ENCODE measurements around the gene HCFC1.
A peak's percentile ranks its signal among the peaks of the same experiment; 100 is the strongest.

Gene HCFC1

GRCh38 chrX:153974003-153974725 is 2.5 kb upstream of the HCFC1 start:
- DNase-seq (ENCODE audit: low read depth in 2 of 2) = no peak

DNA sequence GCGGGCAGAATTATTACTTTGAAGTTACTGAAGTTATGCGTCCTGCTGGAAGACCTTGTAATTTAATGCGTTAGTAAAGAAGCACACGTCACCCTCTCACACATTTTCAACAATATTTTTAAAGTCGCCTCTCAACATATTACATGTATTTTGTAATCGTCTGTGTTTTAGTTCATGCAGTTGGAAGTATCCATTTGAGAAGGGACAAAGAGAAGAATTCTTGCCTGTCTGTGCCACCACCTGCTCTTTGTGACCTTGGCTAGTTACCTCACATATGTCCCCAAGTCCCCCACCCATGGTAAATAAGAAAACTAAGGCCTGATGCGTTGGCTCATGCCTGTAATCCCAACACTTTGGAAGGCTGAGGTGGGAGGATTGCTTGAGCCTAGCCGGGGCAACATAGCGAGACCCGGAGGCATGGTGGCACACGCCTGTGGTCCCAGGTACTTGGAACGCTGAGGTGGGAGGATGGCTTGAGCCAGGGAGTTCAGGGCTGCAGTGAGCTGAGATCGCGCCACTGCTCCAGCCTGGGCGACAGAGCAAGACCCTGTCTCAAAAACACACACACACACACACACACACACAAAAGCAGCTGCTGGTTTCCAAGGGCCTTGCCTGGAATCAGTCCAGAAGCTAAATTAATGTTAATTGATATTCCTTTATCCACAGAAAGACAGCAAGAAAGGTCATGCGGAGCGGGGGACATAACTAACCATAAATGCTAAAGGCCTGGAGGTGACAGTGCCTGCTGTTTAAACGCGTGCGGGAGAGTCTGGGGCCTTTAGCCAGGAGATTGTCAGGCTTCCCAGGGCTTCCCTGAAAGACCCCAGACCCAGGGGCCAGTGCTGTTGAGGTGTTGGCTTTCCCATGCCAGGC is 1.7 kb upstream of the HCFC1 start:
- no peak for DNase-seq (ENCODE audit: low read depth in 2 of 2)

DNA sequence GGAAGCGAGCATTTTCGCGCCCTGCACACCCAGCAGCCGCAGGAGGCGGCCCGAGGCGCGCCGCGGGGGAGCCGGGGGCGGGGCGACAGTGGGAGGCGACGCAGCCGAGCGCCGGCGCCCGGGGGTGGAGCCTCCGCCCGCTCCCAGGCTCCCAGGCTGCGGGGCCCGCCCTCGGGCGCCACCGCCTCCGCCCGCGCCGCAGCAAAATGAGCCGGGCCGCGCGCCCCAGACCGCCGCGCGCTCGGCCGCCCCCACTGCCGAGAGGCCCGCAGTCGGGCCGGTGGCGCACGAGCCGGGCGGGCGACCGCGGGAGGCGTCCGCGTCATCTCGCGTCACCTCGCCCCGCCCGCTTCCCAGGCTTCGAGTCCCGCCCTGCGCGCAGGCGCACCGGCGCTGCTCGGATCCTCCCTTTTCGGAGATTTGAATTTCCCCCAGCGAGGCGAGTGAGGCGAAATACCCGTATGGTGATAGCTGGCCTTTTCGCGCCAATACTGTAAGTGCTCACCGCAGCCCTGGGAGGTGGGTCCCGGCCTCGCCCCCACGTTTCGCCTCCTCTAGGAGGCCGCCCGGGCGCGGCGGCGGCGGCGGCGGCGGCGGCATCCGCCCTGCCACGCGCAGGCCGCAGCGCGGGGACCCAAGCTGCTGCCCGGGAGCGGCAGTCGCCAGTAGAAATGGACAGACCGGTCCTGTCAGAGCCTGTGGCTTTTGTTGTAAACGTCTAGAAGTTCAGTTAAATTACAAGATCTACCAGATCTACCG is 929 bp upstream of the HCFC1 start, which contains the start of gene TMEM187:
TSS of gene TMEM187 (plus strand) at position 387 of the 759 bp plus-strand sequence. CDS start 9,309 bp downstream, outside the sequence.
- DNase-seq (ENCODE audit: low read depth in 2 of 2) = peak; percentile 72 to 76

DNA sequence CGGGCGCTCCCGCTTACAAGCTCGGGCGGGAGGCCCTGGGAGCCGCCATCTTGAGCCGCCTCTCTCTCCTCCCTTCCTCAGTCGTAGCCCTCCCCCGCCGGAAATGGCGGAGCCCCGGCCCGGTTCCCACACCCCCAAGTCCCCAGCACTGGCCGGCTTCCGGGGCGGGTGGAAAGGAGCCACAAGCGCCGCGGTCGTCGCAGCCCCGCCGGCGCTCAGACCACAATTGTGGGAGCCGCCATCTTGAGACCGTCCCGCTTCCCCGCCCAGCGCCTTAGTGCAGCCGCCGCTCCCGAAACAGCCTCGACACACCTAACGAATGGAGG is 531 bp downstream of the HCFC1 start:
- peak; percentile 81 to 82 for DNase-seq (ENCODE audit: low read depth in 2 of 2)

GRCh38 chrX:153970357-153971123 is 1.1 kb downstream of the HCFC1 start:
- DNase-seq (ENCODE audit: low read depth in 2 of 2) = no peak

DNA sequence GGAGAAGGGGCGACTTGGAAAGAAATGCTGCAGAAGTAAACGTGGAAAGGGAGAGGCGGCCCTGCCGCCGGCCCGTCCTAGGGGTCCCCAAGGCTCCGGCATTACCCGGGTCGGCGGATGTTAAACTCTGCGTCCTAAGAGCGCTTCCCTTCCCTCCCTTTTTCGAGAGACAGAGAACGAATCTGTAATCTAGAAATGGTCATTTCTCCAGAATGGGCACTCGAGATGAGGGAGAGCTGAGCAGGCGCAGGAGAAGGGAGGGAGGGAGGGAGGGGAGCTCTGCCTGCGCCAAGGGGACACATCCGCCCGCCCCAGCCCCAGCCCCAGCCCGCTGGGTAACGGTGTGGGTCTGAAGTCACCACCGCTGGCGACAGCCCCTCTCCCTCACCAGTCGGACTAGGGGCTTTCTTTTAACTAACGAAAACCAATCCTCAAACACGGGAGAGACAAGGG is 1.7 kb downstream of the HCFC1 start:
- no peak for DNase-seq (ENCODE audit: low read depth in 2 of 2)

GRCh38 chrX:153969125-153969903 is 2.3 kb downstream of the HCFC1 start:
- no peak for DNase-seq (ENCODE audit: low read depth in 2 of 2)

- peak in 1 of 2 donors; percentile 29 for DNase-seq (ENCODE audit: low read depth in 2 of 2)
Observed at GRCh38 chrX:153968754-153969124, 2.9 kb downstream of the HCFC1 start.

DNA sequence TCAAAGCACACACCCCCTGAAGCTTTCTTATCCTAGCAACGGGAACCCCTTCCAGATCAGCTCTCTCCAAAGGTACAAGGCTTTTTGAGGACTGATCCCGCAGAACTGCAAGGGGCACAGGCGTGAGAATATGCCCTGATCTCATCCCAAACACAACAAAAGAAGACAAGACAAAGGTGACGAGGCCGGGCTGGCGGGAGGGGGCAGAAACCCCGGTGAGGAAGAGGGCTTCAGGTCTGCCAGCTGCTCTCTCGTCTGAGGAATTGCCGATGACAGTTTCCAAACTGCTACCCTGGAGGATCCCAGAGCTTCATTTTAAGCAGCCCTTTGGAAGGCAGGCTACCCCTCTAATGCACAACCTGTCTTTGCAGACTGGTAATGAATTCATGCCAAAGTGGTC is 3.4 kb downstream of the HCFC1 start:
- no peak for DNase-seq (ENCODE audit: low read depth in 2 of 2)

GRCh38 chrX:153967536-153968224 is 3.9 kb downstream of the HCFC1 start:
- DNase-seq (ENCODE audit: low read depth in 2 of 2) = no peak

- DNase-seq (ENCODE audit: low read depth in 2 of 2) = no peak
Observed at GRCh38 chrX:153966841-153967535, 4.6 kb downstream of the HCFC1 start.

GRCh38 chrX:153966283-153966688 is 5.3 kb downstream of the HCFC1 start:
- DNase-seq (ENCODE audit: low read depth in 2 of 2) = no peak

GRCh38 chrX:153965406-153965805 is 6.2 kb downstream of the HCFC1 start:
- no peak for DNase-seq (ENCODE audit: low read depth in 2 of 2)

GRCh38 chrX:153964105-153964504 is 7.5 kb downstream of the HCFC1 start:
- DNase-seq (ENCODE audit: low read depth in 2 of 2) = no peak

DNA sequence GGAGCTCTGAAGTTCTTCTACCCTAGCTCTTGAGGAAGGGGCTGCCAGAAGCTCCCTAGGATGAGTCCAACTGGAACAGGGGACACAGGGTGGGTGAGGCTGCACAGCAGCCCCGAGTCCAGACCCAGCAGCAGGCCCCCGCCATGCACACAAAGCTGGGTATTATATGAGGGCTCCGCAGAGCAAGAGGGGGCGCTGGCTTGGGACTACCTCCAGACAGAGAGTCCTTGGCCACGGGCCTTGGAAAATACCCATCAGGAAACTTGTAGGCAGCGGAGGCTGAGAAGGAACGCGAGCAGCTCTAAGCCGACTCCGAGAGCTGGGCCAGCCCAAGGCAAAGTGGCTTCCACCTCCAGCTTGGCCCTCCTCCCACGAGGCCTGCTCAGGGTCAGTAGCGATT is 8.1 kb downstream of the HCFC1 start:
- DNase-seq (ENCODE audit: low read depth in 2 of 2) = no peak

DNA sequence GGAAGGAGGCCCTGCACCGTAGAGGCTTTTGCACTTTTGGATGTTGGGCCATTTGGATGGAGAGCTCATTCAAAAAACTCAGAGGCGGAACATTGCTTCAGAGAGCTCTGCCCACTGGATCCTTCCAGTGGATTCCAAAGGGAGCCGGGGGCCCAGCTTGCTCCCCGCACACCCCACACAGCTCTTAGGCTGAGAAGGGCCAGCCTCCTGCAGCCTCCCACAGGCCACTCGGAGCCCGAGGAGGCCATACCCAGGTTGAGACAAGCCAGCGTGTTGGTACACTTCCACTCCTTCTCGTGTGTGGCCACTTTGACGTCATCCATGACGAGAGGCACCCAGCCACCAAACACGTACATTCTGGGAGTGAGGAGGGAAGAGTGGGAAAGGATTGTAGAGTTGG is 10.3 kb downstream of the HCFC1 start:
- no peak for DNase-seq (ENCODE audit: low read depth in 2 of 2)

- DNase-seq (ENCODE audit: low read depth in 2 of 2) = no peak
Observed at GRCh38 chrX:153960786-153961185, 10.8 kb downstream of the HCFC1 start.

DNA sequence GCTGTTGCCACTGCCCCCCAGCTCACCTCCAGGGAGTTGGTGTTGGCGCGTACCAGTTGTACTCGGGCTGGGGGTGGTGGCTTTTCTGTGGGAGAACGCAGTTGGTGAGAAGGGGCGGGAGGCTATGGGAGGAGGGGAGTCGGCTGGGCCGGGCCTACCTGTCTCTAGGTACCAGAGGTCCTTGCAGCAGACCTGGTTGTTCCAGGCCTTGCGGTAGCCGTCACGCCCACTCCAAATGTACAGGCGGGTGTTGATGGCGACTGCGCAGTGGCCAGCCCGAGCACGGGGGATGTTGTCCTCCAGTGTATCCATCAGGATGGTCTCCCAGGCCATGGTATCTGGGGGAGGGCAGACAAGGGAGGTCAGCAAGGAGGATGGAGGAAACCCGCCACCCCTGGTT is 11.5 kb downstream of the HCFC1 start:
- DNase-seq (ENCODE audit: low read depth in 2 of 2) = no peak

- DNase-seq (ENCODE audit: low read depth in 2 of 2) = no peak
Observed at GRCh38 chrX:153959649-153960048, 12.0 kb downstream of the HCFC1 start.

- DNase-seq (ENCODE audit: low read depth in 2 of 2) = no peak
Observed at GRCh38 chrX:153958605-153959004, 13.0 kb downstream of the HCFC1 start.
